Sigmoid colon (tissue), 7 donors: Measurements from ENCODE around the gene ORC1. TPM values are rescaled to one million over a fixed set of nuclear protein-coding genes. Genes with fewer than 3 reads are reported as not detected.

ENCODE experiments used
- polyA plus RNA-seq, 3 donors: library from polyadenylated mRNA; stranded (reverse); fragments of 200-250 nt; gene quantifications; one replicate each; pipeline ENCODE4 v1.2.3, GENCODE V29; 2013
- total RNA-seq, 4 donors: library from RNA; depleted of rRNA; stranded (reverse); fragments of >200 nt; gene quantifications; one replicate each; pipeline ENCODE4 v1.1.0, GENCODE V29; 2016
- donor health status: healthy with polysubstance abuse.
- donor health status: Bipolar disorder and iron deficiency.
- donor health status: healthy.

ORC1 gene
- total and polyA plus RNA-seq, 7 donors: 0.36 to 6.1 (median 1.2) TPM; not detected in 2

Other genes starting within 250 kb of the ORC1 start
- gene CC2D1B, start 38.2 kb downstream of the ORC1 start, total RNA-seq: 10 to 100 TPM; 15.6 to 20.8 (median 18.2) TPM
- 10 to 100 TPM; 14.4 to 26.2 (median 19.2) TPM for gene CC2D1B, start 38.2 kb downstream of the ORC1 start, polyA plus RNA-seq
- gene PRPF38A, start 179 bp upstream of the ORC1 start, total RNA-seq: 10 to 100 TPM; 12.4 to 20.0 (median 17.5) TPM
- gene PRPF38A, start 179 bp upstream of the ORC1 start, polyA plus RNA-seq: 10 to 100 TPM; 17.8 to 29.8 (median 22.2) TPM
- gene TUT4, start 148.7 kb upstream of the ORC1 start, total RNA-seq: 10 to 100 TPM; 50.4 to 66.9 (median 58.3) TPM
- gene TUT4, start 148.7 kb upstream of the ORC1 start, polyA plus RNA-seq: 10 to 100 TPM in 1 of 3 donors, 1 to 10 TPM in 2; 3.2 to 21.5 (median 9.6) TPM
- 10 to 100 TPM; 17.0 to 49.3 (median 24.5) TPM for gene GPX7, start 197.9 kb upstream of the ORC1 start, total RNA-seq
- 1 to 10 TPM; 2.5 to 8.6 (median 5.4) TPM for gene GPX7, start 197.9 kb upstream of the ORC1 start, polyA plus RNA-seq
- gene SHISAL2A, start 228.7 kb upstream of the ORC1 start, total RNA-seq: not detected
- gene SHISAL2A, start 228.7 kb upstream of the ORC1 start, polyA plus RNA-seq: 1 to 10 TPM in 1 of 3 donors, not detected in 2; 8.1 TPM